ENCODE data around the gene BICC1. TPM values are rescaled to one million over a fixed set of nuclear protein-coding genes. Genes with fewer than 3 reads are reported as not detected.
A peak's percentile ranks its signal among the peaks of the same experiment; 100 is the strongest.
"Not testable (repeated sequence)": the region's sequence is repeated elsewhere in the genome, so short reads cannot be mapped to it uniquely, and the experiment has no call there.

The BICC1 gene
- total RNA-seq, 1 donor from 2014 or later: 609 TPM

- DNase-seq (ENCODE audit: low read depth): no peak
Measured at GRCh38 chr10:58826694-58827093, 314.0 kb downstream of the BICC1 start.

GRCh38 chr10:58827381-58827780 is 314.7 kb downstream of the BICC1 start:
- DNase-seq (ENCODE audit: low read depth): no peak

- DNase-seq (ENCODE audit: low read depth): no peak
Measured at GRCh38 chr10:58829839-58830238, 317.2 kb downstream of the BICC1 start.

- no peak for DNase-seq (ENCODE audit: low read depth)
Measured at GRCh38 chr10:58830697-58831096, 318.0 kb downstream of the BICC1 start.

GRCh38 chr10:58833771-58834561 is 321.3 kb downstream of the BICC1 start:
- no peak for DNase-seq (ENCODE audit: low read depth)

- no peak for DNase-seq (ENCODE audit: low read depth)
Measured at GRCh38 chr10:58836176-58836700, 323.6 kb downstream of the BICC1 start.

GRCh38 chr10:58836991-58837575 is 324.4 kb downstream of the BICC1 start:
- DNase-seq (ENCODE audit: low read depth): no peak

- DNase-seq (ENCODE audit: low read depth): no peak
Measured at GRCh38 chr10:58837826-58838225, 325.2 kb downstream of the BICC1 start.

- DNase-seq (ENCODE audit: low read depth): no peak
Measured at GRCh38 chr10:58838561-58839208, 326.0 kb downstream of the BICC1 start.

- DNase-seq (ENCODE audit: low read depth): no peak
Measured at GRCh38 chr10:58839771-58840170, 327.1 kb downstream of the BICC1 start.

- no peak for DNase-seq (ENCODE audit: low read depth)
Measured at GRCh38 chr10:58840840-58841435, 328.3 kb downstream of the BICC1 start.

- no peak for DNase-seq (ENCODE audit: low read depth)
Measured at GRCh38 chr10:58842860-58843376, 330.2 kb downstream of the BICC1 start.

GRCh38 chr10:58843760-58844159 is 331.1 kb downstream of the BICC1 start:
- no peak for DNase-seq (ENCODE audit: low read depth)

GRCh38 chr10:58844680-58845079 is 332.0 kb downstream of the BICC1 start:
- no peak for DNase-seq (ENCODE audit: low read depth)

GRCh38 chr10:58846856-58847255 is 334.2 kb downstream of the BICC1 start:
- no peak for DNase-seq (ENCODE audit: low read depth)

GRCh38 chr10:58851606-58852005 is 338.9 kb downstream of the BICC1 start:
- DNase-seq (ENCODE audit: low read depth): peak; percentile 81

GRCh38 chr10:58853668-58854067 is 341.0 kb downstream of the BICC1 start:
- no peak for DNase-seq (ENCODE audit: low read depth)

- no peak for DNase-seq (ENCODE audit: low read depth)
Measured at GRCh38 chr10:58854811-58855210, 342.1 kb downstream of the BICC1 start.

- peak; percentile 99 for DNase-seq (ENCODE audit: low read depth)
Measured at GRCh38 chr10:58856508-58857240, 344.0 kb downstream of the BICC1 start.

- DNase-seq (ENCODE audit: low read depth): no peak
Measured at GRCh38 chr10:58857251-58857805, 344.7 kb downstream of the BICC1 start.

- DNase-seq (ENCODE audit: low read depth): not testable (repeated sequence)
Measured at GRCh38 chr10:58858123-58858522, 345.5 kb downstream of the BICC1 start.

All from renal cortical epithelial cell (primary cell).